Inferior parietal cortex (tissue), 1 donor: Measurements from ENCODE around the gene MYO5B.

ENCODE experiments used
- DNase-seq: peaks from one replicate; pipeline ENCODE4 v3.0.0-alpha.2; 2016; ENCODE audit errors: extremely low spot score

Gene MYO5B

DNA sequence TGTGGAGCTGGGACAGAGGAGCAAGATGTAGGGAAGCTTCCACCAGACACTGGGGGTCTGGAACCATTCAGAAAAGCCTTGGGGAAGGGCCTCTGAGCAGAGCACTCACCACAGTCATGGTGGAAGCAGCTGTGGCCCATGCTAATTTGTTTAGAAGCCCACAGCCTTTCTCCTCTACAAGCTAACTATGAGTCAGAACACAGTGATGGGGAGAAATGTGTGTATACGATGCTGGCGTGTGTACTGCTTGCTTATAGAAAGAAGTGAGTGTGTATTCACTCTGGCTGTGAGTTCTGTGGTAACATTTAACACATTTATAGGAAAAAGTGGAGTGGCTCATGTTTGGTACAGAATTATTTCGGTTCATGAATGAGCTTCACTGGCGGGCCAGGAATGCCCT, 224.6 kb downstream of the MYO5B start:
- DNase-seq: no peak

DNA sequence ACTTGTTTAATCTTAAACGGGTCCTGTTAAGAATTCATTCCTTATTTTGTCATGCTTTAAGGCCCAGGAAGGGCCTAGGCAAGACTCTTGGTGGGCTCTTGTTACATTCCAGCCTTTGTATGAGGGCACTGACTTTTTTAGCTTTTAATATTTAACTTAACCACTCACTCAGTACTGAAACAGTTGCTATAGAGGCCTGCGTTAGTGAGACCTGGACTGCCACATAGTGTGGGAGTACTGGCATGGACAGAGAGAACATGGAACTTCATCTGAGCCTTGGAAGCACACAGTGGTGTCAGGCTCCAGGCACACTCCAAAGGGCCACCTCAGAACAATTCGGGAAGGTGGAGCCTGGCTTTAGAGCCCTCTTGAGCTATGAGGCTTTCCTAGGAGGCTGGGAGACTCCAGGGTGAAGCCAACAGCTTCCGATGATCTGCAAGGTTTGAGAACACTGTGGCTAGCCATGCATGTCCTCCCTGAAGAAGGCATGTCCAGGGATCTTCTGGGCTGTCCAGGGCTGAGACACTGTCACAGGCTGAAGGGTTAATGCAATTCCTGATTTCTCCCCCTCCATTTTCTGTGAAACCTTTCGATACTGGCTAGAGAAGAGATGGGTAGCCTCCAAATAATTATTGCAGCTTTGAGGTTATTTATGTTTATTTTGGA, 226.2 kb downstream of the MYO5B start:
- no peak for DNase-seq

DNA sequence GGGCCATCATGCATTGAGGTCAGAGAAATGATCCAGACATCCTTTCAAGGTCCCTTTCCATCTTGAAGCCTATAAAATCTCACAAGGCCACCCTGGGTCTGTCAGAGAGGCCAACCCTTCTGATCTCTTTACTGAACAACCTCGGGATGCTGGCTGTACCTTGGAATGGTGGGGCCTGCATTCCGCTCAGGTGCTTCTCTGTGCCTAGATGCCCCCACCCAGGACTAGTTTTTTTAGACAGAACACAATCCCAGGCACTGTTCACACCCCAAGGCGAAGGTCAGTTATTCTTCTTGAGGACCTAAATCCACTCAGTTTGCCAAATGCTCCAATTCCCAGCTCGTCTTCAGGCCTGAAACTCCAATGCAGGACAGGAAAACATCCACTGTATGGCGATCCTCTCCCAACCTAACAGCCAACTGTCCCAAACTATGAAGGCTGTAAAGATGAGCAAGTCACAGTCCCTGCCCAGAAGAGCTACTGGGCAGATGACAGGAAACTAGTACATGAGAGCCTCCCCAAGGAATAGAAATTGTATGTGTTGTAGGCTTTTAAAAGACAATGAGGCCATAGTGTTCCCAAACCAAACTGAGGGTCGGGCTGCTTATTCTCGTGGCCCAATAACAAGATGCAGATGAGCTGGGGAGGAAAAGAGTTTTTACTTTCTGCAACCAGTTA, 227.2 kb downstream of the MYO5B start:
- DNase-seq: no peak

DNA sequence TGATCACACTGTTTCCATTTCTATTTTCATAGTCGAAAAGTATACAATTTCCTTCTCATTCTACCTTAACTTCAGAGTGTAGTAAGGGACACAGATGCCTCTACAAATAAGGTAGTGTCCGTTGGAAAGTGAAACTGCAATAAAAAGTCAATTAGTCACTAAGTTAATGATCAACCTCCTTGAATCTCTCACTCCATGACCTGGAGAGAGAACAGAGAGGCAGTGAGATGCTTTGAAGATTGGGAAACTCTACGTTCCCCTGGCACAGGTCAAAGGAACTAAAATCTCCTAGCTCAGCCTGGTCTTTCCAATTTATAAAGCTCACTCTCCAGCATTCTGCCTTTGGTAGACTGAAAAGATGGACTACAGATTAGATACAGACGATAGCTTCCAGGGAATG, 227.8 kb downstream of the MYO5B start:
- no peak for DNase-seq

DNA sequence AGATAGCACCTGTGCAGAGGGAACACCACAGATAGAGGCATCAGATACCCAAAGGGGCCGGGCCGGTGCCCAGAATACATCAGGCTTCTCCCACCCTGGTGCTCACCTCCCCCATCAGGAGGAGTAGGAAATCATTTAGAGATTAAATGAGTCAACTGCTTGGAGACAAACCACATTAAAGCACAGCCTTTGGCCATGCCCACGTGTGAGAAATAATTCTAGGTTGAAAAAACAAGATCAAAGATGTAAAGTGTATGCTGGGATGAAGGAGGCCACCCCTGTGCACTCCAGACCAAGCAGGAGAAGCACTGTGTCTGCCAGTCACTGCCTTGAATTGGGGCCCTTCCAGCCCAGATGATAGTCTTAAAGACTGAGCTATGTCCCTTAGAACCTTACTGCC, 228.9 kb downstream of the MYO5B start:
- DNase-seq: no peak

DNA sequence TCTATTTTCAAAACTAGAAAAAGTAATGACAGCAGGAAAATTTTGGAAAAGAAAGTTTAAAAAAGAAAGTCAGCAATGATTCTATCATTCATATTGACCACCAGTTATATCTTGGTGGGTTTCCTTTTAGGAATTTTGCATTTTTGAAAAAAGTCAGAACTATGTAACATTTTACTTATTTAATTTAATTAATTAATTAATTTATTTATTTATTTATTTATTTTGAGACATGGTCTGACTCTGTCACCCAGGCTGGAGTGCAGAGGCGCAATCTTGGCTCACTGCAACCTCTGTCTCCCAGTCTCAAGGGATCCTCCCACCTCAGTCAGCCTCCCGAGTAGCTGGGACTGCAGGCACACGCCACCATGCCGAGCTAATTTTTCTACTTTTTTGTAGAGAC, 231.7 kb downstream of the MYO5B start:
- DNase-seq: no peak

DNA sequence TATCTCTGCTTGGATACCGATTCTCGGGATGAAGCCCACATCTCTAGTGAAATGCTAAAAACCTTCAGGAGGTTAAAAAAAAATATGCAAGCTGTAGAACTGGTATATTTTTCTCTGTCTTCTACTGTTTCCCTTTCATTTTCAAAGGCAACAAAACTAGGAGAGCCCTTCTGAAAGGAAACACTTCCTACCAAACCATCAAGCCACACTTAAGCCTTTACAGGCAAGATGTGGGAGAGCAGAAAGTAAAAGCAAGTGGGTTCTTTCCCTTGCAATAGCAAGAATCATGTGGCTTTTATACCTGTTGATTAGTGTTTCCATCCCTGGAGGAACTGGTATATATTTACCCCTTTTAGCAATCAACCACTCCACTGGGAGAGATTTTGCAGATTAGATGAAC, 233.7 kb downstream of the MYO5B start:
- no peak for DNase-seq

DNA sequence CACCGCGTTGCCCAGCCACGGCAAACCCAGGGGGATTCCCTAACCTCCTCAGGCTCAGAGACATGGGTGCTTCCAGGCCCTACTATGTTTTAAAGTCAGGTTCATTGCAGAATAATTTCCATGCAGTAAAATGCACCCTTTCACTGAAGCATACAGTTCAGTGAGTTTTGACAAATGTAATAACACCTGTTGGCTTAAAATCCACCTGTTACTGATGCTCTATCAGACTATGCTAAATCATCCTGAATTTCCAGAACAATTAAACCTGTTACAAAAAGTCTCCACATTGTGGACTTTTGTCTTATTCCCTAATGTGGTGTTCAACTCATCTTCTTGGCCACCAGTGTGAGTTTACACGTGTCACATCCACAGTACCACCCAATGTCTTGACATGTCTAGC, 234.6 kb downstream of the MYO5B start:
- DNase-seq: no peak

DNA sequence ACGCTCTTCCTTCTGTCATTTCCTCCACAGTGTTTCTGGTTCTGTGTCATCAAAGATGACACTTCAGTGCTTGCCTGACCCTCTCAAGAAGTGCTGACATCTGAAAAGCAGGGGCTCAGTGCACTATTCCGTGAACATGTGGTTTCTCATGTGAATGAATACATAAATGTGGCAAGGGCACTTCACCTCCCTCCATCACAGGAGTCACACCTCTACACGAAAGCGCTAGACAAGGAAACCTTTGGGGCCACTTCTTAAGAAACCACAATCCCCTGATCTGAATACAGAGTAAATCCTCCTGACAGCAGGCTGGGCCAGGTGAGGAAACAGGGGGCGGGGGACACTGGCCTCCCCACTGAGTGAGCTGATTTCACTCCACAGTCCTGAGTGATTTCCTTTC, 235.8 kb downstream of the MYO5B start:
- no peak for DNase-seq

DNA sequence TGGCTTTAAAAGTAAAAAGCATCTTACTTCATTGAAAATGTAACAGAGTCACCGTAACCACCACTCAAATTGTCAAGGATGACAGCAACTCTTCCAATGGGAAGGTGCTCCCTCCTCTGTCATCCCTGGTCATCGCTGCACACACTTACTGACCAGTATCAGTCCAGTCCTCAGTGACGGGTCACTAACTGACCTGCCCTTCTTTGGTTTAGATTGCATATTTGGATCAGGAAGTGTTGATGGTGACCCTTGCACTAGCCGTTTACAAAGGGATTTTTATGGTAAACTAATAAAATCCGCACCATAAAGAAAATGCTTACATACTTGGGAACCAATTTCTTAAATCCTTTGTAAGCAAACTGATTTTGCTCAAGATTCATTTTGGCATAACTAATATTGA, 239.7 kb downstream of the MYO5B start:
- no peak for DNase-seq

DNA sequence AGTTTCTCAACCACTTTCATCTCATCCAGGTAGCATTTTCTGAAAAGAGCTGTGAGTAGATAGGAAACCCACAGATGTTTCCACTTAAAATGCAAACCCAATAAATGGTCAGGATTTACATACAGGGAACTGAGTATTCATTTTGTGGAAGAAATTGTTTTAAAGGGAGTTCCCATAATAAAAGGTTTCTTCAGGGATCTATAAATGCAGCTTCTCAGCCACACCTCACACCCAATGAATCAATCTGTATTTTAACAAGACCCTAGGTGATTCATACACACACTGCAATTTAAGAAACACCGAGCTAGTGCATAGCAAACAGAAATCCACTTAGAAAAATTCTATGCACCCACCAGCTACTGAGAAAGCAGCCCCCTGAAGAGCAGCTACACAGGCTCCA, 241.6 kb downstream of the MYO5B start:
- DNase-seq: no peak

DNA sequence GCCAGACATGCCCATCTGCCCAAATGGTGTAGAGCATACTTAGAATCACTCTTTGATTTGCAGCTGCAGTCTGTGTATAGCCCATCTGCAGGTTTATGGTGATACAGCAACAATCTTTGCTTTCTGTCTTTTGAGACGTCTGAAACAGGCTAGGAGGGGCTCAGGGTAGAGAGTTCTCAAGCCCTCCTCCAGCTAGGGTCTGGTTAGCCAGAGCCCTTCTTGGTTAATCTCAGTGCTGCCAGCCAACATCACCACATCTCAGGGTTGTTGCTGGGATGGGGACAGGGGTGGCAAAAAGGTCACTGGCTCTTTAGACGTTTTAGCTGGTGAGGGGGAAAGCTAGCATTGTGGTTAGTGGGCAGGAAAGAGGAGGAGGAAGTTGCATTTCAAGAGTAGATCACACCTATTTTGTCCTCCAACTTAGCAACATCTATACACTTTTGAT, 245.0 kb downstream of the MYO5B start:
- no peak for DNase-seq

DNA sequence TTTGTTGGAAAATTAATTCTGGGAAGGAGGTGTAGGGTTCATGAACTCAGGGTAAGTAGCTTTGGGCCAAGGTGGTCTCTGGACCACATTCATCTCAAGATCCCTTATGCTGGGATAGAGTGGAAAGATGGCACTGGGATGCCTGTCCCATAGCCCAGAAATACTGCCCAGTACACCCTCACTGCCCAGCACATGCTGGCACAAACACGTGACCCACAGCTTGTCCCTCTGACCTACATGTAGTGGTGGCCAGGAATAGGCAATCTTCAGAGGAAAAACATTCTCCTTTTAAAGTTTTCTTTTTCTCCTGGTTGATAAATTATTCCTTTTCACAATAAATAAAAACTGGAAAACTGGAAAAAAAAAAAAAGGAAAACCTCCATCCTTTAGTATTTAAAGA, 246.0 kb downstream of the MYO5B start:
- DNase-seq: no peak

DNA sequence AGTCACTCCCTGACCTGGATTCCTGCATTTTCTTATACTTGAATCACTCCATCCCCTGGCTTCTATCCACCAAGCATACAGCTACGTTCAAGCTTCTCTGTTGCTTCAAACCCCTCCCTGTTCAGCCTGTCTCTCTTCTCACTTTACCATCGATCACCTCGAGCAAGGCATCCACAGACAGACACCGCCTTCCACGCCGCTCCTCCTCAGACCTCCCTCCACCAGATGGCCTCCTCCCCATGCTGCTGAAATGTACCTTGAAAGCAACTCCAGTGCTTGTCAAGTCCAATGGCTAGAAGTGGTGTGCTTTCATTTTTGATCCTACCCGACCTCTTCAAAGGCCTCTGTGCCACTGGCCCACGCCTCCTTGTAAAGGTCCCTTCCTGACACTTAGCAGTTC, 250.3 kb downstream of the MYO5B start:
- DNase-seq: no peak

DNA sequence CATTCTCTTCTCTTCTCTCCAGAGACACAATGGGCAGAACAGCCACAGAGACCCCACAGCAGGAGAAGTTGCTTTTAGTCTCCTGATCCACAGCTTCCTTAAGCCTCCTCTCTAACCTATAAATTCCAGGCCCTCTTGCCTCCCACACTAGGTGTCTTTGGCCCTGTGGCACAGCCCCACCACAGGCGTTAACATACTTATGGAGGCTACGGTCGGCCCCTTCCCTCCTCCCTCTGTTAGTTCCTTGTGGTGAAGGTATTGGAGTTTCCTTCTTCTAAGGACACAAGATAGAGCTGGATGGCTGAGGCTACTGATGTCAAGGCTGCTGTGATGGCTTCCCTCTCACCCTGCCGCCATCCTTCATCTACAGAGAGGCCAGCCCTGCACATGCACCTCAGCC, 258.1 kb downstream of the MYO5B start:
- DNase-seq: no peak

DNA sequence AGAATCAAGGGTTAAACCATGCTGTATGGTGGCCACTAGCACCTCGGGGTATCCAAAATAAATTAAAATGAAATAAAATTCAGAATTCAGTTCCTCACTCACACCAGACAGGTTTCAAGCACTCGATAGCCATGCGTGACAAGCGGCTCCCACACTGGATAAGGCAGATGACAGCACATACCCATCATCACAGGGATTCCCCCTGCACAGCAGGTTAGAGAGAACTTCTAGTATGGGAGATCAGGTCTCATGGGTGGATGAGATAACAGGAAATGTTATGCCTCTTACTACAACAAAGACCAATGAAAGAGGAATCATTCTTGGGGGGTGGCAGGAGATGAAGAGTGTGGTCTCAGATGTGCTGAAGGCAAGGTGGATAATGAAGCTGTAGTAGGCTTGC, 259.7 kb downstream of the MYO5B start:
- no peak for DNase-seq

DNA sequence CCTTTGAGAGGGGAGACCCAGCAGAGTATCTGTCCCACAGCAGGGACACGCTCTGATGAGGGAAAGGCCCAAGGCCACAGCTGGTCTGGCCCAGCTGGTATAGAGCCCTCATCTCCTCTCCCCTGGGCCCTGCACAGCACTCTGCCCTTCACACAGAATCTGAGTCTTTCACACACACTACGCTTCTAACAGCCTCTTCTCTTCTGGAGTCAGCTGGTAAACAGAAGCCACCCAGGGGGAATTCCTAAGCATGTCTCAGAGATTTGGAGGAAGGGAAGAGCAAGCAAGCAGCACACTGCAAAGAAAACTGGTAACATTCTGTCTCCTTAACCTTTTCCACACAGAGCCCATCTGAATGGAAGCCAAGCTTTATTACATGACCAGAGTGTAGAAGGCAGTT, 260.5 kb downstream of the MYO5B start:
- DNase-seq: no peak

DNA sequence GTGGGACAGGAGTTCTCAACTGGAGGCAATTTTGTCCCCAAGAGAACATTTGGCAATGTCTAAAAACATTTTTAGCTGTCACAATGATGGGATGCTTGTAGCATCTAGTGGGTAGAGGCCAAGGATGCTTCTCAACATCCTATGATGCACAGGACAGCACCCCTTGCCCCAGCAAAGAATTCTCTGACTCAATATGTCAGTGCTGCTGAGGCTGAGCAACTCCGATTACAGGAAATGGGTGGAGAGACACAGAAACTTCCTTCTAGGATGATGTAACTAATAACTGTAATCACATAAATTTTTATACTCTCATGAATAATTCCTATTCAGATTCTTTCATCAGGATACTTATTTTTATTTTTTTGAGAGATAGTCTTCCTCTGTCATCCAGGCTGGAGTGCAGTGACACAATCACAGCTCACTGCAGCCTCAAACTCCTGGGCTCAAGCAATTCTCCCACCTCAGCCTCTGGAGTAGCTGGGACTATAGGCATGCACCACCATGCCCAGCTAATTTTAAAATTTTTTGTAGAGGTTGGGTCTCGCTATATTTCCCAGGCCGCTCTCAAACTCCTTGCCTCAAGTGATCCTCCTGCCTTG, 261.3 kb downstream of the MYO5B start:
- DNase-seq: no peak

DNA sequence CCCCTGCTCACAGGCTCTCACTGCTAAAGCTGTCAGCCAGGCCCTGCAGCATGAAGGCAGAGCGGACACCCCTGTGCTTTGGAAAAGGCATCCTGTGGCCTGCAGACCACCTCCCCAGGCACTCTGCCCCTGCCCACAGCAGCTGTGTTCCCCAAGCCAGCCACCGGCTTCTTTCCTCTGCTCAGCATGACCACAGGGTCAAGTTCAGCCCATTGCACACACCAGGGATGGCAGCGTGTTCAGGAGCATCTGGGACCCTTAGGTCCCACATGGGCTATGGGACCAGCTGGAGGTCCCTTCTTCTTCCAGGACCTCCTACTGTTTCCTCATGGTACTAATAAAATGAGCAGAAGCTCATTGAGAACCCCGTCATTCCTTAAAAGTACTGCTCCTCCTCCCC, 263.2 kb downstream of the MYO5B start:
- DNase-seq: no peak

DNA sequence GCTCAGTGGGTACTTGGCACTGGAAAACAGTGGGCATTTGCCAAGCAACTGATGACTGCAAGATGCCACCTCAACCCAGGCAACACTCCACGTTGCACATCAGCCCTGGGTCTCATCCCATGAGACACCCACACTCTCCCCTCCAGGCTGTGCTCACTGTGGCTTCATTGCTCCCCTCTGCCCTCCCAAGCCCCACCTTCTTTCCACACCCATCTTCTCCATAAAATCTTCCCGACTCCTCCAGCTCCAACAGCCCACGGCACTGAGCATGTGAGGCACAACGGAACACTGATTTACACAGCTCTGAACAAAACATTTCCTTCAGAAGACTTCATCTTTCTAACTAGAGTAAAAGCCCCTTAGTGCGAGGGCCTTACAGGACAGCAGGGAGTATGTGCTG, 263.8 kb downstream of the MYO5B start:
- DNase-seq: no peak

DNA sequence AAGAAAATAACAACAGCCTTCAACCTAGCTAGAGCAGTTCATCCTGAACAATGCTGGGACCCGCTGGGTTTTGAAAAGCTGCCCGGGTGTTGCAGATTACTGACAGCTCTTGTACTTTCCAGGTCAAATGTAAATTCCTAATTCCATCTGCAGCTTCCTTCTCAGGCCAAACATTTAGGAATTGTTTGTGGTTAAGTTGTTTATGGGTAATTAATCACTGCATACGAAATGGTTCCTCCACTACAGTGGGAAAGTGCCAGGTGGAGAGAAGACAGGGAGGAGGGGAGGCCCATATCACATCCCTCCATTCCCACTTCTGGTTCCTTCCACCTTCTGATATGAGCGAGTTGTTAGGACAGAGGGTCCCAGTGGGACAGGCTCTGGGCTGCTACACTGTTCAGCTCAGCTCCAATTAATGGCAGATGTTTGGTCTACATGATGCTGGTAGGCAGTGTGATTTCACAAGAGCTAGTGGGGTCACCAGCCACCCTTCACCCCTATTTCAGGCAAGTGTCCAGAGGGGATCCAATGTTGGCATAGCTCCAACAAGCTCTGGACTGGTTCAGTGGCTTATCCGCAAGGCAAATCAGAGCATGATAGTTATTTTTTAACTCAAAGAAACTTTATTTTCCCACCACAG, 268.7 kb downstream of the MYO5B start:
- no peak for DNase-seq

DNA sequence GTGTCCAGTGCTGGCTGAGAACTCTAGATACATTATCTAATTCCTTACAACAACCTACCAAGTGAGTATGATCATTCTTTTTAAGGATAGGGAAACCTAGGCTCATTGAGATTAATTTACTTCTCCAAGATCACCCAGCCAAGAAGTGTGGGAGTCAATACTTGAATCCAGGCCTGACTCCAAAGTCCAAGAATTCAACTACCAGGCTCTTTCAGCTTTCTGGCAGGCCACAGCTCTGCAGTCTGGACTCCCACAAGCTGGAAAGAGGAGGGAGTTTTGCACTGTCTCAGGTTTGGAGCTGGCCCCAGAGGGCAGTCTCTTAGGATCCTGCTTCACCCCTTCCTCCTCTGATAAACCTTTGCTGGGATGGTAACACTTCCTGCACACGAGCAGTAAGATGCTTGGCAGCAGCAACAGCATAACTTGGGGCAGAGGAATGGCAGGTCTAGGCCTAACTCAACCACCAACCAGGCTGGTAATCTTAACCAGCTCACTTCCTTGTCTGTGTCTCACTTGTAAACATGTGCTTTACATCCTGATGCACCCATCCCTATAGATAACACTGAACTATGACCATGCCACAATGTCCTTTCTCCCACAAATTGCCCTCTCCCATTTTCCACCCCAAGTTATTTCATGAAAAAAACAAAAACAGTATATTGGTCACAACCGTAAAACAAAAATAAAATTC, 270.5 kb downstream of the MYO5B start:
- DNase-seq: no peak
